ENCODE results near the gene FAM221A. TPM values are rescaled to one million over a fixed set of nuclear protein-coding genes. Genes with fewer than 3 reads are reported as not detected.
"Not testable (repeated sequence)": the region's sequence is repeated elsewhere in the genome, so short reads cannot be mapped to it uniquely, and the experiment has no call there.

The FAM221A gene
- total RNA-seq, 1 experiment from 2014 or later: 0.44 TPM

DNA sequence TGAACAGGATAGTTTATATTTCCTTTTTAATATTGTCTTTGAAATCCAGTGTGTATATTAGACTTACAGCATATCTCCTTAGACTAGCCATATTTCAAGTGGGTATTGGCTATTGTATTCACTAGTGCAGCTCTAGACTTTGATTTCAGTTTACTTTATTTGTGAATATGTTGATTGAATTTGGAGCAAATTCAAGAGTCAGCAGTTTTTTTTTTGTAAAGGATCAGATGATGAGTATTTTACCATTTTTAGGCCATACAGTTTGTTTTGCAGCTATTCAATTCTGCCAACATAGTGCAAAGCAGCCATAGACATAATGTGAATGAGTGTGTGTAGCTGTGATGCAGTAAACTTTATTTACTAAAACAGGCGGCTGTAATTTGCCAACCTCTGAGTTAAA is 34.6 kb downstream of the FAM221A start:
- intact Hi-C loops (cut with micrococcal nuclease): loop anchor here (5.0 kb wide), 1 partner anchor 668 kb away; no protein-coding TSS in a partner anchor
- Mint-ChIP-seq H3K9me3 (ENCODE audit: unreplicated experiment) (no peaks in the 10 kb centered on the region), H3K27me3 (ENCODE audit: insufficient read depth, unreplicated experiment) (no peaks in the 10 kb centered on the region), H3K27ac (ENCODE audit: low read depth, unreplicated experiment) (no peak overlapping the region), H3K4me3 (ENCODE audit: unreplicated experiment) (no peak overlapping the region), H3K36me3 (ENCODE audit: insufficient read depth, unreplicated experiment) (no peaks in the 10 kb centered on the region), H3K4me1 (ENCODE audit: insufficient read depth, unreplicated experiment) (peaks cover 17% of the 10 kb centered on the region)
- TF ChIP-seq, protein P1, sequence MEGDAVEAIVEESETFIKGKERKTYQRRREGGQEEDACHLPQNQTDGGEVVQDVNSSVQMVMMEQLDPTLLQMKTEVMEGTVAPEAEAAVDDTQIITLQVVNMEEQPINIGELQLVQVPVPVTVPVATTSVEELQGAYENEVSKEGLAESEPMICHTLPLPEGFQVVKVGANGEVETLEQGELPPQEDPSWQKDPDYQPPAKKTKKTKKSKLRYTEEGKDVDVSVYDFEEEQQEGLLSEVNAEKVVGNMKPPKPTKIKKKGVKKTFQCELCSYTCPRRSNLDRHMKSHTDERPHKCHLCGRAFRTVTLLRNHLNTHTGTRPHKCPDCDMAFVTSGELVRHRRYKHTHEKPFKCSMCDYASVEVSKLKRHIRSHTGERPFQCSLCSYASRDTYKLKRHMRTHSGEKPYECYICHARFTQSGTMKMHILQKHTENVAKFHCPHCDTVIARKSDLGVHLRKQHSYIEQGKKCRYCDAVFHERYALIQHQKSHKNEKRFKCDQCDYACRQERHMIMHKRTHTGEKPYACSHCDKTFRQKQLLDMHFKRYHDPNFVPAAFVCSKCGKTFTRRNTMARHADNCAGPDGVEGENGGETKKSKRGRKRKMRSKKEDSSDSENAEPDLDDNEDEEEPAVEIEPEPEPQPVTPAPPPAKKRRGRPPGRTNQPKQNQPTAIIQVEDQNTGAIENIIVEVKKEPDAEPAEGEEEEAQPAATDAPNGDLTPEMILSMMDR (IDR thresholded peaks at IDR 0.05; ENCODE audit: unreplicated experiment): no peak
- no peak for DNase-seq (ENCODE audit: unreplicated experiment)
- ChIA-PET CTCF (interaction anchor here (0.6 to 9.7 kb wide), 7 partner anchors 15 to 432 kb away, joined by 3 to 175 read pairs (median 5); no protein-coding TSS in a partner anchor), POLR2A (interaction anchor here (0.7 to 1.2 kb wide), 3 partner anchors 143 to 532 kb away, joined by 3 to 4 read pairs (median 3); no protein-coding TSS in a partner anchor)
- BruUV-seq (replicated peaks): no TSS peak

DNA sequence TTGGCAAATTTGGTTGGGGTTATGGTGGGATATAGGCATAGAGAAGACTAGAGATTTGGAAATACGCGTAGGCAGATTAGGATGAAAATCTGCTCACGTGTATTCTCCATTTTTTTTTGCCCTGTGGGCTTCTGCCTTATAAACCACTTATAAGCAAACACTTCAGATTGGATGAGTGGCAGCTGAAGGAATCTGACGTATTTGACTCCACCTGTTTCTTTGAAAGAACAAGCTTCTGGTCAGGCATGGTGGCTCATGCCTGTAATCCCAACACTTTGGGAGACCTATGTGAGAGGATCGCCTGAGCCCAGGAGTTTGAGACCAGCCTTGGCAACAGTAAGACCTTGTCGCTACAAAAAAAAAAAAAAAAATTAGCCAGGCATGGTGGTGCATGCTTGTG is 35.1 kb downstream of the FAM221A start:
- intact Hi-C loops (cut with micrococcal nuclease): no loop called here
- H3K4me3 Mint-ChIP-seq (ENCODE audit: unreplicated experiment): no peak overlapping the region
- ChIA-PET POLR2A (interaction anchor here (0.5 to 1.2 kb wide), 2 partner anchors 147 to 169 kb away, joined by 3 to 4 read pairs; no protein-coding TSS in a partner anchor), CTCF (interaction anchor here (0.6 to 9.7 kb wide), 6 partner anchors 15 to 169 kb away, joined by 3 to 175 read pairs (median 6); no protein-coding TSS in a partner anchor)
- TF ChIP-seq, protein P1 (IDR thresholded peaks at IDR 0.05; ENCODE audit: unreplicated experiment): no peak
- H3K4me1 Mint-ChIP-seq (ENCODE audit: insufficient read depth, unreplicated experiment): peaks cover 17% of the 10 kb centered on the region
- H3K36me3 Mint-ChIP-seq (ENCODE audit: insufficient read depth, unreplicated experiment): no peaks in the 10 kb centered on the region
- no peaks in the 10 kb centered on the region for H3K9me3 Mint-ChIP-seq (ENCODE audit: unreplicated experiment)
- H3K27ac Mint-ChIP-seq (ENCODE audit: low read depth, unreplicated experiment): no peak overlapping the region
- BruUV-seq (replicated peaks): no TSS peak
- H3K27me3 Mint-ChIP-seq (ENCODE audit: insufficient read depth, unreplicated experiment): no peaks in the 10 kb centered on the region
- DNase-seq (ENCODE audit: unreplicated experiment): no peak

DNA sequence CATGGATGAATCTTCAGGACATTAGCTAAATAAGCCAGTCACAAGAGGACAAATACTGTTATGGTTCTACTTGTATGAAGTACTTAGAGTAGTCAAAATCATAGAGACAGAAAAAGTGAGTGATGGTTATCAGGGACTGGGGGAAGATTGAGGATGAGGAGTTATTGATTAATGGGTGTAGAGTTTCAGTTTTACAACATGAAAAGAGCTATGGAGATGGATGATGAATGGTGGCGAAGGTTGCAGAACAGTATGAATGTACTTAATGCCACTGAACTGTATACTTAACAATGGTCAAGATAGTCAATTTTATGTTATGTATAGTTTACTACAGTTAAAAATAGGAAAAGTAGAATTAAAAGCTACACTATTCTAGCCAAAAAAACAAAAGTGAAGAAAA is 37.8 kb downstream of the FAM221A start:
- BruUV-seq (replicated peaks): no TSS peak
- H3K27ac Mint-ChIP-seq (ENCODE audit: low read depth, unreplicated experiment): no peak overlapping the region
- H3K4me3 Mint-ChIP-seq (ENCODE audit: unreplicated experiment): no peak overlapping the region
- POLR2A ChIA-PET: no interaction called here
- H3K36me3 Mint-ChIP-seq (ENCODE audit: insufficient read depth, unreplicated experiment): no peaks in the 10 kb centered on the region
- no peaks in the 10 kb centered on the region for H3K27me3 Mint-ChIP-seq (ENCODE audit: insufficient read depth, unreplicated experiment)
- H3K9me3 Mint-ChIP-seq (ENCODE audit: unreplicated experiment): no peaks in the 10 kb centered on the region
- no peak for DNase-seq (ENCODE audit: unreplicated experiment)
- TF ChIP-seq, protein P1 (IDR thresholded peaks at IDR 0.05; ENCODE audit: unreplicated experiment): no peak
- H3K4me1 Mint-ChIP-seq (ENCODE audit: insufficient read depth, unreplicated experiment): peaks cover 11% of the 10 kb centered on the region
- CTCF ChIA-PET: interaction anchor here (0.6 to 1.8 kb wide), 4 partner anchors 43 to 856 kb away, joined by 4 to 15 read pairs (median 4); no protein-coding TSS in a partner anchor
- intact Hi-C loops (cut with micrococcal nuclease): no loop called here

DNA sequence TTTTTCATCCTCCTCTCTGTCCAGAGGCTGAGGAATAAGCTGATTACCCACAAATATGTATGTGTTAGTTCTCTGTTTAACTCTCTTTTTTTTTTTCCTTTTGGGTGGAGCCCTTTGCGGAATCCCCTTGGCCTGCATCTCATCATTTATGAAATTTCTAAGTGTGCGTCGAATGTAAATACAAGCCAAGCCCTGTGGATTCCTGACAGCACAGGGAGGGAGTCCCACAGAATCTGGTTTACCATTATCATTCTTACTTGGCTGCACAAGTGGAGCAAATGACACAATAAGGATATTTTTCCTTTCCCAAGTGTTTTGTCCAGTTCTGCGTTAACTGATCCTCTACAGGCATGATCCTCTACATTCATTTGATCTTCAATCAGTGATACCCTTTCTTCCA is 41.5 kb downstream of the FAM221A start:
- H3K27ac Mint-ChIP-seq (ENCODE audit: low read depth, unreplicated experiment): no peak overlapping the region
- no peaks in the 10 kb centered on the region for H3K4me1 Mint-ChIP-seq (ENCODE audit: insufficient read depth, unreplicated experiment)
- TF ChIP-seq, protein P1 (IDR thresholded peaks at IDR 0.05; ENCODE audit: unreplicated experiment): no peak
- H3K27me3 Mint-ChIP-seq (ENCODE audit: insufficient read depth, unreplicated experiment): no peaks in the 10 kb centered on the region
- DNase-seq (ENCODE audit: unreplicated experiment): no peak
- BruUV-seq (replicated peaks): no TSS peak
- intact Hi-C loops (cut with micrococcal nuclease): no loop called here
- no peaks in the 10 kb centered on the region for H3K36me3 Mint-ChIP-seq (ENCODE audit: insufficient read depth, unreplicated experiment)
- H3K9me3 Mint-ChIP-seq (ENCODE audit: unreplicated experiment): no peaks in the 10 kb centered on the region
- ChIA-PET CTCF (interaction anchor here (1.1 to 1.2 kb wide), 2 partner anchors 10 to 175 kb away, joined by 3 read pairs; no protein-coding TSS in a partner anchor), POLR2A (interaction anchor here (0.6 kb wide), 1 partner anchor 218 kb away, joined by 3 read pairs; no protein-coding TSS in a partner anchor)
- no peak overlapping the region for H3K4me3 Mint-ChIP-seq (ENCODE audit: unreplicated experiment)

DNA sequence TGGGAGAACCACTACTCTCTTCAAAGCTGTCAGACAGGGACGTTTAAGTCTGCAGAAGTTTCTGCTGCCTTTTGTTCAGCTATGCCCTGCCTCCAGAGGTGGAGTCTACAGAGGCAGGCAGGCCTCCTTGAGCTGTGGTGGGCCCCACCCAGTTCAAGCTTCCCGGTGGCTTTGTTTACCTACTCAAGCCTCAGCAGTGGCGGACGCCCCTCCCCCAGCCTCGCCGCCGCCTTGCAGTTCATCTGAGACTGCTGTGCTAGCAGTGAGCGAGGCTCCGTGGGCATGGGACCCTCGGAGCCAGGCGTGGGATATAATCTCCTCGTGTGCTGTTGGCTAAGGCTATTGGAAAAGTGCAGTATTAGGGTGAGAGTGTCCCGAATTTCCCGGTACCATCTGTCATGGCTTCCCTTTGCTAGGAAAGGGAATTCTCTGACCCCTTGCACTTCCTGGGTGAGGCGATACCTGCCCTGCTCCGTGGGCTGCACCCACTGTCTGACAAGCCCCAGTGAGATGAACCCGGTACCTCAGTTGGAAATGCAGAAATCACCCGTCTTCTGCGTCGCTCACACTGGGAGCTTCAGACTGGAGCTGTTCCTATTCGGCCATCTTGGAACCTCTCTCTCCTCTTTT is 42.7 kb downstream of the FAM221A start:
- ChIA-PET CTCF (interaction anchor here (0.5 to 1.1 kb wide), 3 partner anchors 30 to 176 kb away, joined by 3 read pairs; no protein-coding TSS in a partner anchor), POLR2A (interaction anchor here (0.6 kb wide), 1 partner anchor 918 kb away, joined by 3 read pairs; no protein-coding TSS in a partner anchor)
- intact Hi-C loops (cut with micrococcal nuclease); H3K27ac Mint-ChIP-seq (ENCODE audit: low read depth, unreplicated experiment); BruUV-seq (replicated peaks); H3K9me3 Mint-ChIP-seq (ENCODE audit: unreplicated experiment); DNase-seq (ENCODE audit: unreplicated experiment); H3K27me3 Mint-ChIP-seq (ENCODE audit: insufficient read depth, unreplicated experiment); H3K36me3 Mint-ChIP-seq (ENCODE audit: insufficient read depth, unreplicated experiment); H3K4me1 Mint-ChIP-seq (ENCODE audit: insufficient read depth, unreplicated experiment); H3K4me3 Mint-ChIP-seq (ENCODE audit: unreplicated experiment): not testable (repeated sequence)

DNA sequence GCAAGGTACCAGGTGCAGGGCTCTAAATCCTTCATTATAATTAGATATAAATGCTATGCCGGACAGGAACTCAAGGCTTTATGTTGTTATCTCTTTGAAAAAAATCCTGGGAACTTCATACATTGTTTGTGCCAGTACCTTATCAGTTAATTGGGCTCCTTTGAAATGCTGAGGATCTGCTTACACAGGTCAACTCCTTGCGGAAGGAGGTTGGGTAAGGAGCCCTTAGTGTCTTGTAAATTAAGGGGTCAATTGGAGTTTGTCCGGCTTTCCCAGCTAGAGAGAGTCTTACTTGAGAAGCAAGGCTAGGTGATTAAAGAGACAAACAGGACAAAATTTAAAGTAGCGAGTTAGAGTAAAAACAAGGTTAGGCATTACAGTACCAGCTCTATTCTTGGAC is 44.1 kb downstream of the FAM221A start:
- DNase-seq (ENCODE audit: unreplicated experiment); BruUV-seq (replicated peaks); H3K4me1 Mint-ChIP-seq (ENCODE audit: insufficient read depth, unreplicated experiment); H3K27ac Mint-ChIP-seq (ENCODE audit: low read depth, unreplicated experiment); POLR2A ChIA-PET; H3K9me3 Mint-ChIP-seq (ENCODE audit: unreplicated experiment); H3K4me3 Mint-ChIP-seq (ENCODE audit: unreplicated experiment); intact Hi-C loops (cut with micrococcal nuclease); CTCF ChIA-PET; H3K36me3 Mint-ChIP-seq (ENCODE audit: insufficient read depth, unreplicated experiment); H3K27me3 Mint-ChIP-seq (ENCODE audit: insufficient read depth, unreplicated experiment): not testable (repeated sequence)

Data from MCF 10A (cell line).